Mucosa of descending colon (tissue), 3 donors: Measurements from ENCODE around the gene CTBP1. TPM values are rescaled to one million over a fixed set of nuclear protein-coding genes. Genes with fewer than 3 reads are reported as not detected.
A peak's percentile ranks its signal among the peaks of the same experiment; 100 is the strongest.

Experiments
- ATAC-seq: fragments of 200-7000 bp; cut with Tn5 transposase; one replicate; pipeline ENCODE4 v1.9.1; 2020; ENCODE audit warnings: mild to moderate bottlenecking, moderate library complexity
- DNase-seq, 3 donors: peaks; one replicate each; pipeline ENCODE4 v3.0.0-alpha.2; 2020
- H3K36me3 ChIP-seq: fragments of 200-600 bp; one replicate; pipeline ENCODE4 v1.8.0; 2021; ENCODE audit warnings: low read depth, mild to moderate bottlenecking
- H3K4me1 ChIP-seq: fragments of 200-600 bp; one replicate; pipeline ENCODE4 v1.8.0; 2021; ENCODE audit warnings: low read depth, mild to moderate bottlenecking
- H3K4me3 ChIP-seq: fragments of 200-600 bp; one replicate; pipeline ENCODE4 v1.8.0; 2021; ENCODE audit warnings: mild to moderate bottlenecking
- H3K9me3 ChIP-seq: fragments of 200-600 bp; one replicate; pipeline ENCODE4 v1.8.0; 2021; ENCODE audit warnings: mild to moderate bottlenecking
- CTCF ChIP-seq: fragments of 200-600 bp; IDR thresholded peaks from one replicate; pipeline ENCODE4 v1.8.0; 2022; ENCODE audit warnings: antibody characterized with exemption, mild to moderate bottlenecking
- intact Hi-C, 2 donors: fragments of 100-400 bp; cut with DNase I in 1 of 2; cut with micrococcal nuclease in 1 of 2; formaldehyde crosslinking; loops; one replicate each; pipeline versions ENCODE4 v1.11.0 to v1.11.1; 2022; cut with DNase I, micrococcal nuclease
- total RNA-seq, 3 donors: library from RNA; stranded (reverse); fragmentation: NEBNext Ultra II Directional in 2 of 3; extraction: Animal tissue kit (Norgen Biotek cat#: 25700) in 2 of 3; gene quantifications; one replicate each; pipeline versions ENCODE4 v1.2.1 to v1.2.4, GENCODE V29; 2021 to 2023
- donor health status: DM: no; HTN: no; CAD: no; lungs with moderate emphysema.
- donor health status: DM: no; HTN: no; CAD: no.
- donor health status: DM: no; HTN: yes; CAD: no.

Gene CTBP1
- total RNA-seq, 3 donors from 2014 or later = 151 to 188 (median 168) TPM

- H3K9me3 ChIP-seq = no peaks in the 10 kb centered on the region
- peaks cover 40% of the 10 kb centered on the region for H3K4me1 ChIP-seq
- no peak for TF ChIP-seq CTCF
- intact Hi-C loops = no loop called here
- H3K36me3 ChIP-seq = no peaks in the 10 kb centered on the region
- ATAC-seq (no peak), DNase-seq (peak; percentile 5 to 61 (median 31))
- H3K4me3 ChIP-seq = no peak overlapping the region
These were observed 46.4 kb downstream of the CTBP1 start for GRCh38 chr4:1202526-1203011.

- peak; percentile 67 to 87 (median 68) for DNase-seq
- Histone ChIP-seq H3K4me1 (peaks cover 37% of the 10 kb centered on the region), H3K9me3 (no peaks in the 10 kb centered on the region), H3K4me3 (no peak overlapping the region), H3K36me3 (no peaks in the 10 kb centered on the region)
- intact Hi-C loops = no loop called here
- TF ChIP-seq CTCF = no peak
- ATAC-seq = peak; percentile 50
These were observed 46.9 kb downstream of the CTBP1 start for GRCh38 chr4:1201851-1202525.

GRCh38 chr4:1200425-1201035 lies 48.4 kb downstream of the CTBP1 start:
- Histone ChIP-seq H3K4me1 (peaks cover 27% of the 10 kb centered on the region), H3K9me3 (no peaks in the 10 kb centered on the region), H3K4me3 (no peak overlapping the region), H3K36me3 (no peaks in the 10 kb centered on the region)
- intact Hi-C loops = no loop called here
- ATAC-seq = peak; percentile 3
- TF ChIP-seq CTCF = no peak
- peak; percentile 64 to 80 (median 65) for DNase-seq

GRCh38 chr4:1199556-1200331 lies 49.2 kb downstream of the CTBP1 start:
- no peaks in the 10 kb centered on the region for H3K9me3 ChIP-seq
- H3K4me3 ChIP-seq = no peak overlapping the region

More at GRCh38 chr4:1199556-1200331, 49.2 kb downstream of the CTBP1 start:
- peak in 2 of 3 donors; percentile 26 to 48 for DNase-seq
- ATAC-seq = no peak
- no peak for TF ChIP-seq CTCF
- no peaks in the 10 kb centered on the region for H3K36me3 ChIP-seq
- H3K4me1 ChIP-seq = peaks cover 22% of the 10 kb centered on the region
- intact Hi-C loops = no loop called here
